K562 (cell line): ENCODE measurements around the gene DYNLL1. TPM values are rescaled to one million over a fixed set of nuclear protein-coding genes. Genes with fewer than 3 reads are reported as not detected.

ENCODE experiments used
- CCNT2 ChIP-seq: IDR thresholded peaks from 2 replicates; pipeline ENCODE4 v1.6.1; 2011; ENCODE audit warnings: borderline replicate concordance, low read depth, mild to moderate bottlenecking, moderate library complexity, mixed read lengths, low read length; ENCODE audit not compliant: insufficient read length; ENCODE audit errors: extremely low read depth
- EWSR1 ChIP-seq: fragments of 450-650 bp; IDR thresholded peaks from 2 replicates; pipeline ENCODE4 v1.6.1; 2018; ENCODE audit warnings: borderline replicate concordance, mild to moderate bottlenecking, low read depth, moderate library complexity; ENCODE audit not compliant: partially characterized antibody
- HOMEZ ChIP-seq: fragments of 250-450 bp; sonication (Bioruptor Pico); IDR thresholded peaks from 2 replicates; pipeline ENCODE4 v1.4.0; 2020; ENCODE audit warnings: mild to moderate bottlenecking, moderate library complexity
- KLF1 ChIP-seq: fragments of 450-650 bp; IDR thresholded peaks from 2 replicates; pipeline ENCODE4 v1.6.1; 2016; ENCODE audit warnings: missing genetic modification characterization, missing compliant biosample characterization
- PCBP1 ChIP-seq: fragments of 200-400 bp; formaldehyde crosslinking; IDR thresholded peaks from 2 replicates; pipeline ENCODE4 v1.6.1; 2018; ENCODE audit warnings: mild to moderate bottlenecking, low read depth, low read length; ENCODE audit not compliant: poor library complexity, severe bottlenecking
- POU5F1 ChIP-seq: fragments of 150-350 bp; IDR thresholded peaks from 2 replicates; pipeline ENCODE4 v1.6.1; 2014; ENCODE audit warnings: borderline replicate concordance, low read length, low read depth, mild to moderate bottlenecking; ENCODE audit not compliant: partially characterized antibody
- SMARCA4 ChIP-seq: fragments of 450-650 bp; IDR thresholded peaks from 2 replicates; pipeline ENCODE4 v1.6.1; 2016
- TRIM25 ChIP-seq: fragments of 450-650 bp; IDR thresholded peaks from 2 replicates; pipeline ENCODE4 v1.7.0; 2016; ENCODE audit warnings: borderline replicate concordance
- U2AF1 ChIP-seq: fragments of 200-400 bp; formaldehyde crosslinking; optimal IDR thresholded peaks from 2 replicates; pipeline ENCODE3; 2017; ENCODE audit warnings: mild to moderate bottlenecking, low read depth, low read length, moderate library complexity
- ZBTB40 ChIP-seq, 2 experiments: fragments of 450-650 bp in 1 of 2; sonication (generic) in 1 of 2; formaldehyde crosslinking in 1 of 2; IDR thresholded peaks; 2 replicates each; pipeline versions ENCODE4 v1.7.1 to v1.9.0; 2016 to 2022; ENCODE audit warnings: inconsistent platforms in 1 of 2, mild to moderate bottlenecking in 1 of 2, missing genetic modification reagents in 1 of 2
- ZNF217 ChIP-seq: sonication (generic); formaldehyde crosslinking; IDR thresholded peaks from 2 replicates; pipeline ENCODE4 v1.8.0; 2022; ENCODE audit warnings: mild to moderate bottlenecking, missing genetic modification reagents
- ZNF23 ChIP-seq: fragments of 250-450 bp; sonication (Bioruptor Pico); IDR thresholded peaks from 2 replicates; pipeline ENCODE4 v1.4.0; 2020; ENCODE audit warnings: mild to moderate bottlenecking
- ZNF707 ChIP-seq: fragments of 250-450 bp; sonication (Bioruptor Pico); conservative IDR thresholded peaks from 2 replicates; pipeline ENCODE4 v1.8.0; 2022; ENCODE audit warnings: inconsistent platforms, mild to moderate bottlenecking, moderate library complexity
- polyA plus RNA-seq, 8 experiments: library from polyadenylated mRNA; depleted of rRNA in 4 of 8; stranded (reverse) in 5 of 8; unstranded in 3 of 8; fragments of >200 nt; fragmentation: Nextera tagmentation in 2 of 8; fragmentation: Illumina TruSeq in 1 of 8; extraction: Ambion mirVana in 2 of 8; extraction: Trizol in 1 of 8; gene quantifications; 2 replicates each; pipeline versions ENCODE4 v1.2.1 to v1.2.3, GENCODE V29; 2011 to 2014; ENCODE audit warnings: inconsistent platforms in 1 of 8, missing spikeins in 1 of 8
- total RNA-seq, 7 experiments: library from RNA; depleted of rRNA in 6 of 7; stranded (reverse); fragments of >200 nt in 6 of 7; fragmentation: Illumina TruSeq in 2 of 7; extraction: Trizol in 2 of 7; gene quantifications; 2 replicates each; pipeline versions ENCODE4 v1.2.1 to v1.2.3, GENCODE V29; 2011 to 2021; ENCODE audit warnings: low replicate concordance in 1 of 7

Gene DYNLL1
- total and polyA plus RNA-seq, 9 of the 15 experiments (the other 6 are each of a cell fraction or from before 2014, with no cell fraction given): 303 to 1,112 (median 468) TPM

- TF ChIP-seq TRIM25 (no peak), PCBP1 (no peak), U2AF1 (peak; percentile 71), KLF1 (tag) (no peak), CCNT2 (peak; percentile 27), HOMEZ (CRISPR knock-in tag) (no peak), ZNF23 (CRISPR knock-in tag) (no peak), ZNF707 (no peak), ZBTB40 (IDR thresholded peaks at IDR 0.05) (0 out of 2 replicates have a peak, but pooled peaks have one; percentile 25), ZBTB40 (CRISPR knock-in tag; IDR thresholded peaks at IDR 0.05) (no peak), POU5F1 (no peak), SMARCA4 (peak; percentile 76), ZNF217 (CRISPR knock-in tag) (no peak), EWSR1 (no peak)
These were observed 39.1 kb downstream of the DYNLL1 start (continued) for GRCh38 chr12:120534703-120535655.
